ENCODE measurements around the gene WIPF1.

The WIPF1 gene

GRCh38 chr2:174627216-174627615, 29.6 kb upstream of the WIPF1 start:
- Histone ChIP-seq H3K4me1 (peaks cover 0 to 77% (median 39%) of the 10 kb centered on the region in 4 donors), H3K27ac (peak overlapping the region in 1 of 2 donors; percentile 11), H3K9me3 (no peaks in the 10 kb centered on the region), H3K36me3 (no peaks in the 10 kb centered on the region), H3K4me3 (no peak overlapping the region), H3K27me3 (no peaks in the 10 kb centered on the region)
- no peak for DNase-seq
- intact Hi-C loops (cut with DNase I; ENCODE audit: low total_unique reads): no loop called here
- no peak for TF ChIP-seq CTCF (IDR thresholded peaks at IDR 0.05)

GRCh38 chr2:174624895-174625430, 27.4 kb upstream of the WIPF1 start:
- no peaks in the 10 kb centered on the region for H3K9me3 ChIP-seq
- intact Hi-C loops (cut with DNase I; ENCODE audit: low total_unique reads): no loop called here
- no peak for TF ChIP-seq CTCF (IDR thresholded peaks at IDR 0.05)
- peaks cover 0 to 55% (median 27%) of the 10 kb centered on the region in 4 donors for H3K4me1 ChIP-seq
- H3K36me3 ChIP-seq: no peaks in the 10 kb centered on the region
- DNase-seq: no peak
- no peak overlapping the region for H3K4me3 ChIP-seq
- H3K27ac ChIP-seq: peak overlapping the region; percentile 45 to 48
- no peaks in the 10 kb centered on the region for H3K27me3 ChIP-seq

- no peak for TF ChIP-seq CTCF (IDR thresholded peaks at IDR 0.05)
- DNase-seq: no peak
Measured at GRCh38 chr2:174623690-174624089, 26.1 kb upstream of the WIPF1 start.

GRCh38 chr2:174623106-174623637, 25.6 kb upstream of the WIPF1 start:
- H3K4me3 ChIP-seq: no peak overlapping the region
- no peaks in the 10 kb centered on the region for H3K36me3 ChIP-seq
- no peak for DNase-seq
- peaks cover 0 to 46% (median 17%) of the 10 kb centered on the region in 4 donors for H3K4me1 ChIP-seq
- intact Hi-C loops (cut with DNase I; ENCODE audit: low total_unique reads): no loop called here
- no peak for TF ChIP-seq CTCF (IDR thresholded peaks at IDR 0.05)
- H3K27ac ChIP-seq: peak overlapping the region; percentile 48 to 58
- H3K9me3 ChIP-seq: no peaks in the 10 kb centered on the region
- no peaks in the 10 kb centered on the region for H3K27me3 ChIP-seq

More at GRCh38 chr2:174623690-174624089, 26.1 kb upstream of the WIPF1 start:
- Histone ChIP-seq H3K4me3 (no peak overlapping the region), H3K27me3 (no peaks in the 10 kb centered on the region), H3K4me1 (peaks cover 0 to 46% (median 15%) of the 10 kb centered on the region in 4 donors), H3K9me3 (no peaks in the 10 kb centered on the region), H3K27ac (peak overlapping the region; percentile 48 to 58), H3K36me3 (no peaks in the 10 kb centered on the region)
- intact Hi-C loops (cut with DNase I; ENCODE audit: low total_unique reads): no loop called here

GRCh38 chr2:174621323-174621722, 23.7 kb upstream of the WIPF1 start:
- Histone ChIP-seq H3K4me3 (no peak overlapping the region), H3K36me3 (no peaks in the 10 kb centered on the region), H3K4me1 (peaks cover 6 to 58% (median 31%) of the 10 kb centered on the region in 4 donors), H3K9me3 (no peaks in the 10 kb centered on the region), H3K27me3 (no peaks in the 10 kb centered on the region), H3K27ac (peak overlapping the region in 1 of 2 donors; percentile 39)
- TF ChIP-seq CTCF (IDR thresholded peaks at IDR 0.05): no peak
- no peak for DNase-seq
- intact Hi-C loops (cut with DNase I; ENCODE audit: low total_unique reads): no loop called here
